CD4-positive, alpha-beta T cell (primary cell): Measurements from ENCODE around the gene USP46. TPM values are rescaled to one million over a fixed set of nuclear protein-coding genes. Genes with fewer than 3 reads are reported as not detected.

ENCODE experiments used
- ATAC-seq: fragments of 200-7000 bp; cut with Tn5 transposase; one replicate; pipeline ENCODE4 v1.10.0; 2022; ENCODE audit warnings: mild to moderate bottlenecking; ENCODE audit not compliant: poor library complexity
- CTCF ChIA-PET: fragments of 350-600 bp; sonication (Branson Sonifier 250); formaldehyde crosslinking; loops from one replicate; lab custom pipeline; 2021; ENCODE audit warnings: antibody characterized with exemption, inconsistent platforms; lab: Charles Lee
- POLR2A ChIA-PET: fragments of 350-600 bp; sonication (Branson Sonifier 250); formaldehyde crosslinking; loops from one replicate; lab custom pipeline; 2021; ENCODE audit warnings: antibody characterized with exemption, inconsistent platforms; lab: Charles Lee
- DNase-seq, 14 experiments: peaks; one replicate each; pipeline ENCODE4 v3.0.0-alpha.2; 2013 to 2020; ENCODE audit warnings: mixed read lengths in 2 of 14
- H3K27ac ChIP-seq, 2 donors: one replicate each; pipeline versions ENCODE4 v1.5.1 to v1.7.0; 2013; ENCODE audit warnings: low read length in 2 of 2, low read depth in 1 of 2, mild to moderate bottlenecking in 1 of 2
- H3K27me3 ChIP-seq, 2 experiments: 1 replicate in 1 of 2; 2 replicates in 1 of 2; pipeline versions ENCODE4 v1.6.1 to v1.7.0; 2013; ENCODE audit warnings: low read length in 2 of 2, control low read depth in 1 of 2, mild to moderate bottlenecking in 1 of 2, moderate library complexity in 1 of 2; ENCODE audit not compliant: insufficient read depth in 2 of 2, control insufficient read depth in 1 of 2
- H3K36me3 ChIP-seq: one replicate; pipeline ENCODE4 v1.6.1; 2013; ENCODE audit warnings: low read length, control low read depth; ENCODE audit not compliant: insufficient read depth
- H3K4me1 ChIP-seq: one replicate; pipeline ENCODE4 v1.6.1; 2013; ENCODE audit warnings: low read length, control low read depth; ENCODE audit not compliant: insufficient read depth
- H3K4me3 ChIP-seq: one replicate; pipeline ENCODE4 v1.5.1; 2013; ENCODE audit warnings: mild to moderate bottlenecking, low read length, moderate library complexity
- H3K9me3 ChIP-seq, 2 experiments: 1 replicate in 1 of 2; 2 replicates in 1 of 2; pipeline versions ENCODE4 v1.6.1 to v1.7.0; 2013; ENCODE audit warnings: low read length in 2 of 2, mild to moderate bottlenecking in 2 of 2, control low read depth in 1 of 2, moderate library complexity in 1 of 2; ENCODE audit not compliant: control insufficient read depth in 1 of 2, insufficient read depth in 1 of 2
- H3K27ac Mint-ChIP-seq: one replicate; pipeline ENCODE4 v1.8.0; 2020; ENCODE audit warnings: mixed read lengths
- H3K27me3 Mint-ChIP-seq: one replicate; pipeline ENCODE4 v1.8.0; 2021; ENCODE audit warnings: mixed read lengths
- H3K36me3 Mint-ChIP-seq: one replicate; pipeline ENCODE4 v1.8.0; 2021; ENCODE audit warnings: low read depth, mixed read lengths
- H3K4me1 Mint-ChIP-seq: one replicate; pipeline ENCODE4 v1.8.0; 2021; ENCODE audit warnings: low read depth, mixed read lengths
- H3K4me3 Mint-ChIP-seq: one replicate; pipeline ENCODE4 v1.8.0; 2020; ENCODE audit warnings: mild to moderate bottlenecking, mixed read lengths
- H3K9me3 Mint-ChIP-seq: one replicate; pipeline ENCODE4 v1.8.0; 2020; ENCODE audit warnings: mixed read lengths
- intact Hi-C, 2 experiments: fragments of 100-400 bp; cut with DNase I in 1 of 2; cut with micrococcal nuclease in 1 of 2; formaldehyde crosslinking; loops; one replicate each; pipeline versions ENCODE4 v1.15.1 to v1.9.0; 2023 to 2025; cut with DNase I, micrococcal nuclease
- total RNA-seq, 174 experiments: library from RNA in 2 of 174; stranded (reverse) in 2 of 174; gene quantifications; one replicate each; pipeline ENCODE4 v1.2.3 and lab custom pipeline; 2021 to 2026
- TF ChIP-seq, protein P1 (sequence below): fragments of 200-600 bp; IDR thresholded peaks from one replicate; pipeline ENCODE4 v1.8.0; 2022; ENCODE audit warnings: antibody characterized with exemption, mild to moderate bottlenecking

Gene USP46
- total RNA-seq, 2 experiments from 2014 or later: 6.8 to 10.5 TPM

DNA sequence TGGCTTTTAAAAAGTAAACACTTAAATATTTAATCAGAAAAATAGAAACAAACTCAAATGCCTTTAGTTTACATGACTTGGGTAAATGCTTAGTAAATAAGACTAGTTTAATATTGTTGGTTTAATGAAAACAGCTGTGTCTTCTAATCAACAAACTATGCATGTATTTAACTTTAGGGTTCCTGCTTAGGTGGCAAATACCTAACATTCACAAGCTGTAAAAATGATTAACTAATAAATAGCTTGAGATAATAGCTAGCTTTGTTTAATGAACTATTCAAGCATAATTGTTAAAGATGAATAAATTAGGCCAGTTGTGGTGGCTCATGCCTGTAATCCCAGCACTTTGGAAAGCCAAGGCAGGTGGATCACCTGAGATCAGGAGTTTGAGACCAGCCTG is 30.0 kb upstream of the USP46 start:
- ATAC-seq (no peak), DNase-seq (no peak)
- TF ChIP-seq, protein P1, sequence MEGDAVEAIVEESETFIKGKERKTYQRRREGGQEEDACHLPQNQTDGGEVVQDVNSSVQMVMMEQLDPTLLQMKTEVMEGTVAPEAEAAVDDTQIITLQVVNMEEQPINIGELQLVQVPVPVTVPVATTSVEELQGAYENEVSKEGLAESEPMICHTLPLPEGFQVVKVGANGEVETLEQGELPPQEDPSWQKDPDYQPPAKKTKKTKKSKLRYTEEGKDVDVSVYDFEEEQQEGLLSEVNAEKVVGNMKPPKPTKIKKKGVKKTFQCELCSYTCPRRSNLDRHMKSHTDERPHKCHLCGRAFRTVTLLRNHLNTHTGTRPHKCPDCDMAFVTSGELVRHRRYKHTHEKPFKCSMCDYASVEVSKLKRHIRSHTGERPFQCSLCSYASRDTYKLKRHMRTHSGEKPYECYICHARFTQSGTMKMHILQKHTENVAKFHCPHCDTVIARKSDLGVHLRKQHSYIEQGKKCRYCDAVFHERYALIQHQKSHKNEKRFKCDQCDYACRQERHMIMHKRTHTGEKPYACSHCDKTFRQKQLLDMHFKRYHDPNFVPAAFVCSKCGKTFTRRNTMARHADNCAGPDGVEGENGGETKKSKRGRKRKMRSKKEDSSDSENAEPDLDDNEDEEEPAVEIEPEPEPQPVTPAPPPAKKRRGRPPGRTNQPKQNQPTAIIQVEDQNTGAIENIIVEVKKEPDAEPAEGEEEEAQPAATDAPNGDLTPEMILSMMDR: no peak
- Histone ChIP-seq H3K36me3 (no peaks in the 10 kb centered on the region), H3K4me3 (no peak overlapping the region), H3K4me1 (no peaks in the 10 kb centered on the region), H3K27me3 (no peaks in the 10 kb centered on the region), H3K9me3 (peaks cover 12 to 21% of the 10 kb centered on the region in 2 experiments), H3K27ac (no peak overlapping the region)
- ChIA-PET CTCF (no interaction called here), POLR2A (no interaction called here)
- H3K9me3 Mint-ChIP-seq: peaks cover 21% of the 10 kb centered on the region
- H3K4me3 Mint-ChIP-seq: no peak overlapping the region
- intact Hi-C loops: no loop called here
- H3K27ac Mint-ChIP-seq: no peak overlapping the region
- no peaks in the 10 kb centered on the region for H3K4me1 Mint-ChIP-seq
- H3K36me3 Mint-ChIP-seq: peaks cover 5% of the 10 kb centered on the region
- H3K27me3 Mint-ChIP-seq: peaks cover 23% of the 10 kb centered on the region

DNA sequence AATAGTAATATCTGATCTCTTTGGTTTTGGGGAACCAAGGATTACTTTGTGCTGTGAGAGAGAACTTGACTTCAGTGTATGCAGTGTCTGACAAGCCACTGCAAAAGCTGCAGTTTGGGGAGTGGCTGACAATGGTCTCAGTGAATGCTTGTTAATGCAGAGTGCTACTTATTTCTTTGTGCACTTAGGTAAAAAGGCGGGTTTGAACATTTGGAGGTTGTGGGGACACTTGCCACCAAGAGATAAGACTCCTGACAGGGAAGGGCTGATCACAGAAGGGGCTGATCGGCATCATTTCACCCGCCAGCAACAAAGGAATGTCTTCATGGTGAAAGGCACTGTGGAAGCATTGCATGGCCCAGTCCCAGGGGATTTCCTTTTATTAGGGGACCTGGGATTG is 28.6 kb upstream of the USP46 start:
- intact Hi-C loops: no loop called here
- Mint-ChIP-seq H3K9me3 (peaks cover 9% of the 10 kb centered on the region), H3K27me3 (peaks cover 11% of the 10 kb centered on the region), H3K27ac (no peak overlapping the region), H3K36me3 (no peaks in the 10 kb centered on the region), H3K4me3 (no peak overlapping the region), H3K4me1 (no peaks in the 10 kb centered on the region)
- H3K4me3 ChIP-seq: no peak overlapping the region
- H3K9me3 ChIP-seq: peaks cover 6 to 8% of the 10 kb centered on the region in 2 experiments
- no peaks in the 10 kb centered on the region for H3K27me3 ChIP-seq
- DNase-seq (no peak), ATAC-seq (no peak)
- no peaks in the 10 kb centered on the region for H3K4me1 ChIP-seq
- POLR2A ChIA-PET: no interaction called here
- H3K27ac ChIP-seq: no peak overlapping the region
- CTCF ChIA-PET: no interaction called here
- no peaks in the 10 kb centered on the region for H3K36me3 ChIP-seq
- TF ChIP-seq, protein P1: no peak

DNA sequence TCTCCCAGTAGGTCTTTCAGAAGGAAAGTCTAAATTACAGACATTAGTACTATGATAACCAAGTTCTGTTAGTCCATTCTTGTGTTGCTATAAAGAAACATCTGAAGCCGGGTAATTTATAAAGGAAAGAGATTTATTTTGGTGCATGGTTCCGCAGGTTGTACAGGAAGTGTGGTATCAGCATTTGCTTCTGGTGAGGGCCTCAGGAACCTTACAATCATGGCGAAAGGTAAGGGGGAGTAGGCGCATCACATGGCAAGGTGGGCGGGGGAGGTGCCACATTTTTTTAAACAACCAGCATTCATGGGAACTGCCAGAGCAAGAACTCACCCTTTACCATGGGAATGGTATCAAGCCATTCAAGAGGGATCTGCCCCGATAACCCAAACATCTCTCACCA is 26.2 kb upstream of the USP46 start:
- Mint-ChIP-seq H3K4me3 (no peak overlapping the region), H3K9me3 (no peaks in the 10 kb centered on the region), H3K27ac (no peak overlapping the region), H3K36me3 (no peaks in the 10 kb centered on the region), H3K27me3 (peaks cover 8% of the 10 kb centered on the region), H3K4me1 (no peaks in the 10 kb centered on the region)
- ATAC-seq (no peak), DNase-seq (no peak)
- H3K9me3 ChIP-seq: no peaks in the 10 kb centered on the region
- H3K27ac ChIP-seq: no peak overlapping the region
- no peaks in the 10 kb centered on the region for H3K27me3 ChIP-seq
- CTCF ChIA-PET: no interaction called here
- POLR2A ChIA-PET: interaction anchor here (0.8 kb wide), 1 partner anchor 27 kb away, joined by 3 read pairs; no protein-coding TSS in a partner anchor
- no peaks in the 10 kb centered on the region for H3K36me3 ChIP-seq
- no peak overlapping the region for H3K4me3 ChIP-seq
- H3K4me1 ChIP-seq: no peaks in the 10 kb centered on the region
- TF ChIP-seq, protein P1: no peak
- intact Hi-C loops: no loop called here
